Myocyte (in vitro differentiated cells): ENCODE data around the gene OR10H2. TPM values are rescaled to one million over a fixed set of nuclear protein-coding genes. Genes with fewer than 3 reads are reported as not detected.
"Not testable (repeated sequence)": the region's sequence is repeated elsewhere in the genome, so short reads cannot be mapped to it uniquely, and the experiment has no call there.

Experiments
- DNase-seq: peaks from one replicate; pipeline ENCODE4 v3.0.0-alpha.2; 2012; ENCODE audit warnings: low read depth
- total RNA-seq: library from RNA; depleted of rRNA; stranded (reverse); fragments of >200 nt; gene quantifications from 2 replicates; pipeline ENCODE4 v1.2.3, GENCODE V29; 2014

The OR10H2 gene
- total RNA-seq, 1 donor from 2014 or later: not detected

- DNase-seq: no peak
Measured at GRCh38 chr19:15759962-15760565, 32.2 kb downstream of the OR10H2 start.

GRCh38 chr19:15769586-15769985 is 41.8 kb downstream of the OR10H2 start:
- no peak for DNase-seq

- not testable (repeated sequence) for DNase-seq
Measured at GRCh38 chr19:15774159-15774558, 46.3 kb downstream of the OR10H2 start.

DNA sequence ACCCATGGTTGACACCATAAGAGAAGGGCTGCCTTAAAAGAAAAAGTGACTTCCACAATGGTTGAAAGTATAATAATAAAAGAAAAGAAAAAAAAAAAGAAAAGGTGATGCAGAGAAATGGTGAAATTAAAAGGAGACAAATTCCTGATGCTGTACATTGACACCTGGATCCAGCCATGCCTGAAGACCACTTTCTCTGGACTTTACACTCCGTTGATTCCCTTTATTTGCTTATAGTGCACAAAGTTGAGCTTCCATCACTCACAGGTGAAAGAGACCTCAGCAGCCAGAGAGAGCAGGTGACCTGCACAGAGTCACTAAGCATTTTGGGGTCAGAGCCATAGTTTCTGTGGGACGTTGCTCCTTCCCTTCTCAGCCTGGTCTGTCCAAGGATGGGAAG is 47.4 kb downstream of the OR10H2 start:
- DNase-seq: no peak

DNA sequence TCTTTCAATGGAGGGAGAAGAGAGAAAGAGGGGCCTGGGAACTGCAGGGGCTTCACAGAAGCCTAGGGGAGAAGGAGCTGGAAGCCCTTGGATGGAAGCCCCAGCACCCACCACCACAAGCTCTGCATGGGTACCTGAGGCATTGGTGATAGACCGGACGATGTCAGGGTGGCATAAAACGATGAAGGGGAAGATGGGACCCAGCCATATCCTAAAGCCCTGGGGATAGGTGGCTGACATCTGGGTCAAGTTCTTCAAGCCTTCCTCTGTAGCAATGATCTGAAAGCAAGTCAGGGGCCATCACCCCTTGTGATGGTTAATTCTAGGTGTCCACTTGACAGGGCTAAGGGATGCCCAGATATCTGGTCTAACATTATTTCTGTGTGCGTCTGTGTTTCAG is 48.4 kb downstream of the OR10H2 start:
- DNase-seq: no peak

DNA sequence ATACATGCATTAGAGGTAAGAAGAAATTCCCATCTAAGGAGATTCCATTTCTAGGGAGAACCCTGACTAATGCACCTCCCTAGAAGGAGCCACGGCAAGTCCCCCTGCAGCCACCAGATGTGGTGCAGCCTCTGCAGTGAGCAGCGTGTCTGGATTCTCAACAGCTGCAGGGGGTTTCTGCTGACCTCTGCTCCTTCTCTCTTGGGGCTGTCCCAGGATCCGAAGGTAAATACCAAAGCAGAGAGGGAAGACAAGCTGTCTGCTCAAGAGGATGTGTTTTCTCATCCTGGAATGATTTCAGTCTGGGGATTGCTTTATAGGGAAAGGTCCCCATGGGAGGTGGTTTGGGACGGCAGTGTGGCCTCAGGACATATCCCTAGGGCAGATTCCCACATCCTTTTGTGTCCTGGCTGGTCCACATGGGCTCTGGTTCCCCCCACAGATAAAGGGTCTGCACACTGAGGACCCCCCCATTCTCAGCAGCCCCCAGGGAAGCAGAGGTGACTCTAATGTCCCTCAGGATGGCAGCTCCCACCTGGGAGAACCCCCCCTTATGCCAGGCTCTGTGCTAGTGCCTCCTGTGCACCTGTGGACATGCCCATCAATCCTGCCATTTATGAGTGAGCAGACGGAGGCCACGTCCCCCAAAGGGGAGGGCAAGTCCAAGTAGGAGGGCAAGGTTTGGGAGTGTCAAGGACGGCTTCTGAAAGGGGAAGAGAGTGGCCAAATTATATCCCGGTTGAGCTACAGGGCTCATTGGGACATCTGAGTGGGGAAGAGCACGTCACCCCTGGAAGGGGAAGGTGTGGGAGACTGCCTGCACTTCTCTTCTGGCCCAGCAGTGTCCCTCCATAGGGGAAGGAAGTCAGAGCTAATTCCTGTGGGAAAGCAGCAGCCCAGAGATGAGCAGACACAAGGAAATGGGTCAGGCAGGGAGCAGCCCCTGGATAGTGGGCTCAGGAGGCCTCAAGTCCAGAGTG is 49.5 kb downstream of the OR10H2 start:
- no peak for DNase-seq

Other genes with a start within 250 kb of the OR10H2 start
- not detected in 2 replicates for gene PGLYRP2, start 248.5 kb upstream of the OR10H2 start, total RNA-seq
- gene CYP4F22, start 219.5 kb upstream of the OR10H2 start, total RNA-seq: not detected in 2 replicates
- gene CYP4F8, start 112.8 kb upstream of the OR10H2 start, total RNA-seq: not detected in 2 replicates
- not detected in 2 replicates for gene CYP4F3, start 87.1 kb upstream of the OR10H2 start, total RNA-seq
- not detected in 2 replicates for gene CYP4F12, start 54.9 kb upstream of the OR10H2 start, total RNA-seq
- gene OR10H3, start 10.0 kb downstream of the OR10H2 start, total RNA-seq: not detected in 2 replicates
- gene OR10H5, start 59.6 kb downstream of the OR10H2 start, total RNA-seq: not detected in 2 replicates
- gene OR10H1, start 87.6 kb downstream of the OR10H2 start, total RNA-seq: not detected in 2 replicates
- gene CYP4F2, start 170.1 kb downstream of the OR10H2 start, total RNA-seq: not detected in 2 replicates
- gene CYP4F11, start 206.5 kb downstream of the OR10H2 start, total RNA-seq: not detected in 2 replicates
- not detected in 2 replicates for gene OR10H4, start 221.0 kb downstream of the OR10H2 start, total RNA-seq